ENCODE data around the gene FAM174C.

FAM174C gene

DNA sequence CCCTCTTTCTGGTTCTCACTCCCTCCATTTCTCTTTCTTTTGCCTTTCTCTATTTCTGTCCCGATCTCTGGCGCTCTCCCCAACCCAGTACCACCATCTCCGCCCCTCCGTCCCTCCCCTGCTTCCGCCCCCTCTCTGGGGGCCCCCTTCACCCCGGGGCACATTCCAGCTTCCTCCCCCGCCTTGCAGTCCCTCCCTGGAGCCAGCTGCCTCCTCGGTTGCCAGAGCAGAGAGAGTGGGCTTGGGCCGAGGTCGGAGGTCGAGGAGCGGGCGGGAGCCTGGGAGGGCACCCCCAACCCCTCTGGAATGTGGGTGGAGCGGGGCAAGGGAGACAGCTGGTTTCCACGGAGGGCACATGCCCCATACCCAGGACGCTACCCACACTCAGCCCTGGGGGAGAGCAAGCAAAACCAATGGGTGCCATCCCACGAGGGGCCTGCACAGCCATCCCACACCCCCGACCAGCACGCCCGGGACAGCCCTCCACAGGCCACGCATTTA, 12.7 kb upstream of the FAM174C start:
- DNase-seq, result no peak

DNA sequence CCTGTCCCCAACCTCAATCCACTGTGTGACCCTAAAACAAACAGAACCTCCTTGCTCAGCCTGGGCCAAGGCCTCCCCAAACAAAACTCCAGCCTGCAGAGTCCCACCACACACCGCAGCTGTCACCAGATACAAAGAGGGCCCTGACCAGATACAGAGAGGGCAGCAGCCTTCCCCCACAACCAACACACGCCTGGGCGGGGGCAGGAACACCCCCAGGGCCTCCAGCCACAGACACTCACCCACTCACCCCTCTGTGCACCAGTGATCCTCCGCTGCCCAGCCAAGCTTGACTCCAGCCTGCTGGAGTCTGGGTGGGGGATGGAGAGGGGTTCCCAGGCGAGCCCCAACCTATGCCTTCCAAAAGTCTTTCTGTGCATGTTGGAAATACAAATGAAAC, 12.1 kb upstream of the FAM174C start:
- DNase-seq, result no peak

DNA sequence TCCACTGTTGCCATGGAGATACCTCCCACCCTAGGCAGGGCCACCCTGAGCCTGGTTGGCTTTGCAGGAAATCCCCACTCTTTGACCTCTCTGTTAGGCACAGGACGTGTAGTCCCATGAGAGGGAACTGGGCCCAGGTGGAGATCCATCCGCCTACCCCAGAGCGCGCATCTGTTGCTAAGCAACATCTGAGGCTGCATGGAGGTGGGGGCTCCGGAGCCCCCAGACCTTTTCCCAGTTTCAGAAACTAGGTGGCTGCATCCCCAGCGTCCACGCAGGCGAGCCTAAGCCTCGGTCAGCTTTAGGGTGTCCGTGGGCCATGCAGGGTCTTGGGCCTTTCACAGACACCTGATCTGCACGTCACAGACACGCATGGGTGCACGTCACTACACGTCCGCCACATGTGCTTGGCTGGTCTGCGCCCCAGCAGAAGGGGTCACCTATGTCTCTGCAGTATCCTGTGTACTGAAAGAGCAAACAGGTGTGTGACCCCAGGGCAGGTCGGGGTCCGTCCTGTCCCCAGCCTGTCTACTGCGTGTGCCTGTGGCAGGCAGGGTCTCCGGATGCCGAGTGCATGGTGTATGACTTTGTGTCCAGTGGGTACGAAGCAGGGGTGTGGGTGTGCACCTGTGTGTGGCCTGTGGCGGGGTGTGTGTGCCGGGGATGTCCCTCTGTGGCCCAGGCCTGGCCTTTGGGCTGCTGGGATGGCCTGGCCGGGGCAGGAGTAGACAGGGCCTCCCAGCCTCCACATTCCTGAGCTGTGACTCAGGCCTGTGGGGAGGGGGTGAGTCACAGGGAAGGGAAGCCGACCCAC, 10.3 kb upstream of the FAM174C start:
- no peak for DNase-seq

DNA sequence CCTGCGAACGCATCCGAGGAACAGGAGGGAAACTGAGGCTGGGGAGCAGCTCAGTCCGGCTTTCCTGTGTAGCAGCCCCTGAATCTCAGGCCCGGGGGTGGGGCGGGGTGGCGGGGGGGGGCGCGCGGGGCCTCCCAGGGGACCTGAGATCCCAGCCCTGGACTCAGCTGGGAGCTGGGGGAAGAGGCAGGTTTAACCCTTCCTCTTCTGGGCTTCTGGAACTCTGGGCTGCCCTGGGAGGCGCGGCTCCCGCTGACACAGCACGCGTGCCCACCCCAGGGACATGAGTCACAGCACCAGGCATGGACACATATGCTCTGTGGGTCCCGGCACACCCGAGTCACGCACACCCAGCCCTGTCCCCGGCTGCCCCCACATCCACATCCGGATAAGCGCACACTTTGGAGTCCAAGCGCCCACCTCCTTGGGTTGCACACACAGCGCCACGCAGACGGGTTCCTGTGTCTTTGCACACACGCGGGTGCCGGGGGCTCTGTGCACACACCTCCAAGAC, 9.7 kb upstream of the FAM174C start:
- DNase-seq, result no peak

DNA sequence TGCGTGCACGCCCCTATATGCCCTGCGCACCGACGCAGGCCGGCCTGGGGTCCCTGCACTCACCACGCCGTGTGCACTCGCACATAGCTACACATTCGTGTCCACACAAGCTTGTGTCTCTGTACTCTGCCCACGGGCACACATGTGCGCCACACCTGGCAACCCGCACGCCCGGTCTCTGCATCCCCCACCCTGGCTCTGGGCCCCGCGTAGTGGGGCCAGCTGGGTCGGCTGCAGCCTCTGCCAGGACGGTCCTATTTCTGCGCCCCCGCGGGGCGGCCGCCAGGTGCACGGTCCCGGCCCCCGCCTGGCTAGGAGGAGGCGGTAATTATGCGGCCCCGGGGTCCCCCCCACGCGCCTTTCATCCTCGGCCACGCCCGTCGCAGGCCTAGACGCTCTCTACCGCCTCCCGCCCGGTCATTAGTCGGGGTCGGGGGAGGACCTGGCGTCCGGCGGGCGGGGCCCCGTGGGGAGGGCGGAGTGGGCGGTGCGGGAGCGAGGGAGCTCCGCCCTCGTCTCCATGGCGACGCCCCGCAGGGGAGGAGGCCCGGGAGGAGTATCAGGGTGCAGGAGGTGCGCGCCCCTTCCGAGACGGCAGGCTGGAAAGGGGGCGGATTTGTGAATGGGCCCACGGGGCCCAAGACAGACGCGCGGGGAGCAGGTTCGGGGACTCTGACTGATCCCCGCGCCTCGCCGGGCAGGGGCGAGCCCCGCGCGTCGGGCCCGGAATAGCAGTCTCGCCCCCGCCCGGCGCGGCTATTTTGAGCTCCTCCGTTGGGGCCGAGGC, 9.0 kb upstream of the FAM174C start:
- peak; percentile 73 to 90 (median 79) for DNase-seq

DNA sequence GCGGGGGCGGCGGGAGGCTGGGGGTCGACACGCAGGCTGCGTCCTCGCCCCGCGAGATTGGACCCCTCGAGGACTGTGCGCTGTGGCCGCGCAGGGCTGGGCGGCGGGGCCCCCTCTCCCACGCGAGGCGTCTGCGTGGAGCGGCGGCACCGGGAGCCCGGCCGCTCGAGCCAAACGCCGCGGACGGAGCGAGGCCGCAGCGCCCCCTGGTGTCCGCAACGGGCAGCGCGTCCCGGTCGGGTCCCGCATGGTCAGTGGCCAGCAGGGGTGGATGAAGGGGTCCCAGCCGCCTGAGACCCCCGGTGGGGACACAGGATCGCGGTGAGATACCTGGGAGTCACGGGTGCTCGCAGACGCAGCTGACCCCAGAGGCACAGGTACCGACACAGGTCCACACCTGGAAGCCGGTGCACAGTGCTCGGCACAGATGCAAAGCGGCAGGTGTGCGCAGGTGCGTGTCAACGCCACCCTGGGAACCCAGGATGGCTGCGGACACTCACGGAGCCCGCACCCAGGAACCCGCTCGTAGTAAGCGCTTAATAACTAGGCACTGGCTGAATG, 8.3 kb upstream of the FAM174C start:
- DNase-seq, result peak; percentile 38 to 67 (median 57)

DNA sequence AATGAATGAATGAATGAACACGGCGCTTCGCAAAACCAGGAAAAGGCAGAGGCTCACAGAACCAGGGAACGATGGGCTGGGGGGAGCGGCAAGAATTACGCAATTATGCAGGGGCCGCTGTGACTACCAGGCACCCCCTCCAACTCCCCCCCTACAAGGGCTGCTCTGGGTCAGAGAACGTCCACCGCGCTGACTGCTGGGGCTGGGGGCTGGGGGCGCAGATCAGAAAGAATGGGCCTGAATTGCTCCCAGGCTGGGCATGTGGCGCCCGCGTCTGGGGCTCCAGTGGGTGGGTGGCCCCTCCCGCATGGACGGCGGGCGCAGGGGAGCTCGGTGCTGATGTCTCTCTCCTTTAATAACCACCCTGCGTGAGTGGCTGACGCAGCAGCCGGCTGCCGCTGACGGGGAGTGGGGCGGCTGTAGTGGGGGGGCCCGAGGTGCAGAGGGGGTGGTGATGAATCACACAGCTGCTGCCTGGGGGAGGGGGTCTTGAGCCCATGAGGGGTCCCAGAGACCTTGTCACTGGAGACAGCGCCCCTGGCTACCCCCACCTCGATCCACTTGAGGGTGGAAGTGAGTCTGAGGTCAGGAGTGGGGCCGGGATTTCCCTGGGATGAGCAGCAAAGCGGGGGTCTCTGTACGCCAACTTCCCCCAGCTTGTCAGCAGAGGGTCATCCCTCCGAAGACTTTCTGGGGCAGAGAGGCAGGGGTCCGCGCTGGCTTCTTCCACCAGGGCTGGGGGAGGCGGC, 7.7 kb upstream of the FAM174C start:
- no peak for DNase-seq

DNA sequence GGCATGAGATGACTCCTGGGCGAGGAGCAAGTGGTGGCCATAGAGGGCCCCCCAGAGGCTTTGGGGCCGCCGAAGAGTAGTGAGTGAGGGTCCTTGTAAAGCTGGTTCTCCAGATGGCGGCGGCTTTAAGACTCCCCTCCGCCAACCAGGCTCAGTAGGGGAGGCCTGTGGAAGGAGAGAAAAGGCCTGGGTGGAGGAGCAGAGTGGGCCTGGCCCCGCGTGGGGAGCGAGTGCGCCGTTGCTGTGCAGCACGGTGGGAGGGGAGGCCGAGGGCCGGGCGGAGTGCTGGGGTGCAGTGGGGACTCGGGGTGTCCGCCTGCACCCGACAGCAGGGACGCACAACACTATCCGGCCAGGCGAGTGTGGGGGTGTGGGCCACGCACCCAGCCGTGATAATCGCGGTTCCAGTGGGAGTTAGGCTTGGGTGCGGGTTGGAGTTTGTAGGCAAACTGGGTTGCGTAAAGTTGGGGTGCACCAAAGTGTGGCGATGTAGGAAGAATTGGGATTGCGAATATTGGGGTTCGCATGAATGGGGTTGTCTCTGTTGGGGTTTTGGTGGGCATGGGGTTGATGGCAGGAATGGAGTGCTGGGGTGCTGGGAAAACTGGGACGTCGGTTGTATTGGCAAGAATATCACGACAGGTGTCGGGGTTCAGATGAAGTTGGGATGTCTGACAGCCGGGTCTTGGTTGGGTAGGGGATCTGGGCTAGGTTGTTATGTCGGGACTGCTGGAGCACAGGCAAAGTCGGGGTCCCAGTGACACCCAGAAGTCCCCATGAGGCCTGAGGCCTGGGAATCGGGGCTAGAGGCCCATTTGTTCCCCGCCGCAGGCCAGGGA, 6.9 kb upstream of the FAM174C start:
- no peak for DNase-seq

DNA sequence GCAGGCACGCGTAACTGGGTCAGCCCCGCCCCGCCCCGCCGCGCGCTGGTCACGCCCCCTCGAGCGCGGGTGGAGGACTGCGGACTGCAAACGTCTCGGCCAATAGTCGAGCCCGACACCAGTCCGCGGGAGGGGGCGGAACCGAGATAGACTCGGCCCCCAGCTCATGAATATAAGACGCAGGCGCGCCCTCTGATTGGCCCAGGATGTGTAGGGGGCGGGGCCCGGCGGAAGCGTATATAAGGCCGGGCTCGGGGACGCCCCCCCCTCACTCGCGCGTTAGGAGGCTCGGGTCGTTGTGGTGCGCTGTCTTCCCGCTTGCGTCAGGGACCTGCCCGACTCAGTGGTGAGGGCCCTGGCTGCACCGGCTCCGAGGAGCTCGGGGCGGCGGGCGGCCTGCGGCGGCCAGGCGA, 6.3 kb upstream of the FAM174C start, which contains the start of gene CIRBP:
Gene CIRBP, plus strand, starts transcription at position 268 of the 413 bp plus-strand sequence. CDS start 1,602 bp downstream, outside the sequence.
- peak; percentile 99 for DNase-seq

DNA sequence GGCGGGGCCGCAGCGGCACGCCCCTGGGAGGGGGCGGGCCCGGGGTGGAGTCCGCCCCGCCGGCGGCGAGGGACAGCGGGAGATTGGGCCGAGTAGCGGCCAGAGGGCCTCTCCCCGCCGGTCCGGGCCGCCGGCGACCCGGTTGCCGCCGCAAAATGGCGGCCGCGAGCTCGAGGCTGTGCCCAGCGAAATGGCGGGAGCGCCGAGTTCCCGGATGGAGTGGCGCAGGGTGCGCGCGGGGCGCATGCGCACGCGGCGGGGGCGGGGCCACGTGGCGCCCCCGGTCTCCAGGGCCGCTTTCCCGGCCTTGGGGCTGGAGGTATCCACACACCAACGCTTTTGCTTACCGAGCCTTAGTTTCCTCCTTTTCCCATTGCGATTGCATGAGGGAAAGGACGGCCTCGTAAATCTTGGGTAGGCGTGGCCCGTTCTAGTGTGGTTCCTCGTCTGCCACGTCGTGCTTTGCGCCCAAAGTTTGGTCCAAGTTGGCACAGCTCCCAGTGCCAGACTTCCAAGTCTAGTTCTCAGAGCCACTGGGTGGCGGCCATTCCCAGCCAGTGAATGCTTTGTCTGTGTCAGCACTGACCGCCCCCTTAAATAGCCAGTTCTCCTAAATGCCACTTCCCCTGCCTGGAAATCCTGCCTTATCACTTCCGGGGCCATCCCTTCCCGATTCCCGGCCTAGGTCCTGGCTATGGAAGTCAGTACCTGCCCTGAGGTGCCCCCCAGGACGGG, 5.7 kb upstream of the FAM174C start:
- DNase-seq, result peak; percentile 80 to 89 (median 84)

DNA sequence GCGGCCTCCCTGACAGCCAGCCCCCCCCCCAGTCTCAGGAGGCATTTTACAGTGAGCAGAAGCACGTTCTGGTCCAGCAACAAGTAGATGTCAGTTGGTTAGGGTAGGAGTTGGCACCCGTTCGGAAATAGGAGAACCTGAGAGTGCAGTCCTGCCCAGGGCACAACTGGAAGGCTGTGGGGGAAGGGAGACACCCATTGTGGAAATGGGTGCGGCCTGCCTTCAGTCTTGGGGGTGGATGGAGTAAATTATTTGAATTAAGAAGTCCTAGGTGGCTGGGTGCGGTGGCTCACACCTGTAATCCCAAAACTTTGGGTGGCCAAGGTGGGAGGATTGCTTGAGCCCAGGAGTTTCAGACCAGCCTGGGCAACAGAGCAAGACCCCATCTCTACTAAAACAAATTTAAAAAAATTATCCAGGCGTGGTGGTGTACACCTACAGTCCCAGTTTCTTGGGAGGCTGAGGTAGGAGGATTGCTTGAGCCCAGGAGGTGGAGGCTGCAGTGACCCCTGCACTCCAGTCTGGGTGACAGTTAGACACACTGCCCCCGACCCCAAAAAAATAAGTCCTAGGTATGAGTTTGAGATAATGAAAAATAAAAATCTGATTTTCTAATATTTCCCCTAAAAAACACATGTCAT, 5.0 kb upstream of the FAM174C start:
- no peak for DNase-seq

DNA sequence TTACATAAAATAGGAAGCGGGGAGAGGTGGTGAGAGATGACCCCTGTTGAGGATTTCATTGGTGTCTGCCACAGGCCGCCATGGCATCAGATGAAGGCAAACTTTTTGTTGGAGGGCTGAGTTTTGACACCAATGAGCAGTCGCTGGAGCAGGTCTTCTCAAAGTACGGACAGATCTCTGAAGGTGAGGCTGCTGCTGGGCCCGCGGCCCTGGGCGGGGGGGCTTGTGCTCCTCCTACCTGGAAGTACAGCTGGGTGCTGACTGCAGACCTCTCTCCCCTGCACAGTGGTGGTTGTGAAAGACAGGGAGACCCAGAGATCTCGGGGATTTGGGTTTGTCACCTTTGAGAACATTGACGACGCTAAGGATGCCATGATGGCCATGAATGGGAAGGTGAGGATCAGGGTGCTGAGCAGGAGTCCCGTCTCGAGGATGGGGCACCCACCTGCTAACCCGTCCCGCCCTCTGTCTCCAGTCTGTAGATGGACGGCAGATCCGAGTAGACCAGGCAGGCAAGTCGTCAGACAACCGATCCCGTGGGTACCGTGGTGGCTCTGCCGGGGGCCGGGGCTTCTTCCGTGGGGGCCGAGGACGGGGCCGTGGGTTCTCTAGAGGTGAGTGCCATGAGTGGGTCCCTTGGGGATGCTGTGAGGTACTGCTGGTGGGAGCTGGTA, 4.3 kb upstream of the FAM174C start:
- no peak for DNase-seq

DNA sequence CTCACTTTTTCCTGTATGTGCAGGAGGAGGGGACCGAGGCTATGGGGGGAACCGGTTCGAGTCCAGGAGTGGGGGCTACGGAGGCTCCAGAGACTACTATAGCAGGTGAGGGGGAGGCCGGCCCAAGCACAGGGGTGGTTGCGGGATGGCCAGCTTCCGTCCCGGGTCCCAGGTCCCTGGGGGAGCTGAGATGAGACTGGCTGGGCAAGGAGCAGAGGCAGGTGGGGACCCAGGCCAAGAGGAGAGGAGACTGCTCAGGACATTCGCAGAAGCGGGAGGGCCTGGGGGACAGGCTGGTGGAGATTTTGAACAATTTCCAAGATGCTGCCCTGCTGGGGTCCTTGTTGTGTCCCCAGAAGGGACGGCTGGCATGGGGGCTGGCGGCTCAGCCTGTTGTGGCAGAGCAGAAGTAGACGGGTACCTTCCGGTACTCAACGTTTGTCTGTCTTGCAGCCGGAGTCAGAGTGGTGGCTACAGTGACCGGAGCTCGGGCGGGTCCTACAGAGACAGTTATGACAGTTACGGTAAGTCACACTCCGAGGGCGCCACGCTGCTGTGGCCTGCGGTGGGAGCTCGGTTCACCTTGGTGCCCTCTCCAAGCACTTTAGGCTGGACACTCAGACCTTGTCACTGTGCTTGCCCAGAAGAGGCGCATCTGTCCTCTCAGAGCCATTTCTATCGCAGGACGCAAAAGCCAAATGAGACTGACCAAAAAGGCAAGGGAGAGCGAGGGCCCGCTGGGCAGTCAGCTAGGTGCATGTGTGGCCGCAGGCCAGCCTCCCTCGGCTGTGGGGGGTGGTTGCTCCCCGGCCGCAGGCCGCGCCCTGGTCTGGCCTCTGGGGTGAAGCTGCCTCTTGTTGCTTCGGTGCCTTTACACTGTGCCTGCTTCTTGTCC, 3.6 kb upstream of the FAM174C start:
- no peak for DNase-seq

DNA sequence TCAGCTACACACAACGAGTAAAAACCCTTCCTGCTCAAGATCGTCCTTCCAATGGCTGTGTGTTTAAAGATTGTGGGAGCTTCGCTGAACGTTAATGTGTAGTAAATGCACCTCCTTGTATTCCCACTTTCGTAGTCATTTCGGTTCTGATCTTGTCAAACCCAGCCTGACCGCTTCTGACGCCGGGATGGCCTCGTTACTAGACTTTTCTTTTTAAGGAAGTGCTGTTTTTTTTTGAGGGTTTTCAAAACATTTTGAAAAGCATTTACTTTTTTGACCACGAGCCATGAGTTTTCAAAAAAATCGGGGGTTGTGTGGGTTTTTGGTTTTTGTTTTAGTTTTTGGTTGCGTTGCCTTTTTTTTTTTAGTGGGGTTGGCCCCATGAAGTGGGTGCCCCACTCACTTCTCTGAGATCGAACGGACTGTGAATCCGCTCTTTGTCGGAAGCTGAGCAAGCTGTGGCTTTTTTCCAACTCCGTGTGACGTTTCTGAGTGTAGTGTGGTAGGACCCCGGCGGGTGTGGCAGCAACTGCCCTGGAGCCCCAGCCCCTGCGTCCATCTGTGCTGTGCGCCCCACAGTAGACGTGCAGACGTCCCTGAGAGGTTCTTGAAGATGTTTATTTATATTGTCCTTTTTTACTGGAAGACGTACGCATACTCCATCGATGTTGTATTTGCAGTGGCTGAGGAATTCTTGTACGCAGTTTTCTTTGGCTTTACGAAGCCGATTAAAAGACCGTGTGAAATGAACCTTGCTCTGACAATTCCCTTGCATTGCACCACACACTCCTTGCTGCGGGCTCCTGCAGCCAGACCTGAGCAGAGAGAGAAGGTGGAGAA, 2.7 kb upstream of the FAM174C start:
- DNase-seq, result no peak

DNA sequence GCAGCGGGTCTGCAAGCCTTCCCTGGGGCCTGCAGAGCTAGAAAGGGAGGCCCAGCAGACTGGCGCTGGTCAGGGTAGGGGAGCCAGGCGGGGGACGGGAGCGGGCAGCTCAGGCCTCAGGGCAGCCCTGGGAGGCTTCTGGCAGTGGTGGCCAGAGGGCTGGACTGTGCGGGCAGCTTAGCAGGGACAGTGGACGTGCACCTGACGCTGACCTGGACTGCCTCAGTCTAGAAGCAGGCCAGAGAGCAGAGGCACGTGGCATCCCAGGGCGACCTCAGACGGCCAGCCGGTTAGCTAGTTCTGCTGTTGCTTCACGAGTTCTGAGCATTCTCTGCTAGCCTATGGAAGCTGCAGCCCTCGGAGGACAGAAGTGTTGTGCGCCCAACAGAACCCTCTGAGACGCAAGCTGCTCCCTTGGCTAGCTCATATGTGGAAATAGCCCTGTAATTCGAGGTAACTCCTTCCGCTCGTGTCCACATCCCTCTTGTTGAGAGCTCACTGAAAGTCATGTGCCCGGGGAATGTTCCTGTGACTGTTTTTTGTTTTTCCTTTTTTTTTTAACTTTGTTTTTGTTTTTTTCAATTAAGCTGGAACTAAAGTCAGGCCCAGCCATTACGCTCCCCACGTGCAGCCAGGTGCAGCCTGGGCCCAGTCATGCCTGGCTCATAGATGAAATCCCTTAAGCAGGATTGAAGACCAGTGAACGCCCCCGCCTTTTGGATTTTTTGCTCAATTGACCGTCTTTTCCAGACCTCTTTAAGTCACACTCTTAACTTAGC, 1.9 kb upstream of the FAM174C start:
- DNase-seq, result no peak

DNA sequence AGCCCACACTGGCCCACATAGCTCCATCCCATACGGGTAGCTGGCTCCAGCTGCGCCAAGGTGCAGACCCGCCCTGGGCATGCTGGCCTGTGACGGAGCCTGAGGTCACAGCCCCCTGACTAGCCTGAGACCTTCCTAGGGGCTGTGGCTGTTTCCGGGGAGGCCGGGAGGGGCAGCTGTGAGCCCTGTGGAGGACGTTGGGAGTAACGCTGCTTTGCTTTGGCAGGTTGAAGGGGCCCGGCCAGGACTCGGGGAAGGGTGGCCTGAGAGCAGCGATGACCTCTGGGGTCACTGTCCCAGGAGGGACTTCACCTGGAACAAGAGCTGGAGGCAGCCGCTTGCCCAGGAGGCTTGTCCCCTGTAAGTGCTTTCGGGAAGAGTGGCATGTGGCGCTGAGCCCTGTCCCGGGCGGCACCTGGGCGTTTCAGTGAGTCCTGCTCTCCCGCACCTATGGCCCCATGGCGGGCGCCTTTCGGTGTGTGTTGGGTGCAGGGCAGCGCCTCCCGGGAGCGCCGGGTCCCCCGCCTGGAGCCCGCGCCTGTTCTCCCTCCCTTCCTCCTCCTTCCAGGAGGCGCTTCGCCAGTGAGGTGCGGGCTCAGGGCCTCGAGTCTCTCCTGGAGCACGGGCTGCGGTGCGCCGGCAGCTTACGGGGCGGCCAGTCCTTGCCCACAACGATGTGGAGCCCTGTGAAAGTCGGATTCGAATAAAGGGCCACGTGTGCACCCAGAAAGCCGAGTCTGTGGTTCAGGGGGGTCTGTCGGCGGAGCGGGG, 1.1 kb upstream of the FAM174C start:
- no peak for DNase-seq

Measured in T-helper 1 cell (primary cell).